ENCODE results near the gene TNFSF18.
"Not testable (repeated sequence)": the region's sequence is repeated elsewhere in the genome, so short reads cannot be mapped to it uniquely, and the experiment has no call there.

Gene TNFSF18, protein sequence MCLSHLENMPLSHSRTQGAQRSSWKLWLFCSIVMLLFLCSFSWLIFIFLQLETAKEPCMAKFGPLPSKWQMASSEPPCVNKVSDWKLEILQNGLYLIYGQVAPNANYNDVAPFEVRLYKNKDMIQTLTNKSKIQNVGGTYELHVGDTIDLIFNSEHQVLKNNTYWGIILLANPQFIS

GRCh38 chr1:173050865-173051264 is at the start of gene TNFSF18:
Gene TNFSF18, minus strand, starts transcription at chr1:173050941. Its CDS starts 45 bp downstream, at chr1:173050896.
- peak; percentile 44 for DNase-seq (ENCODE audit: low read depth)

GRCh38 chr1:173099166-173099565 is 48.4 kb upstream of the TNFSF18 start:
- no peak for DNase-seq (ENCODE audit: low read depth)

GRCh38 chr1:173098117-173098516 is 47.4 kb upstream of the TNFSF18 start:
- DNase-seq (ENCODE audit: low read depth), result no peak

DNA sequence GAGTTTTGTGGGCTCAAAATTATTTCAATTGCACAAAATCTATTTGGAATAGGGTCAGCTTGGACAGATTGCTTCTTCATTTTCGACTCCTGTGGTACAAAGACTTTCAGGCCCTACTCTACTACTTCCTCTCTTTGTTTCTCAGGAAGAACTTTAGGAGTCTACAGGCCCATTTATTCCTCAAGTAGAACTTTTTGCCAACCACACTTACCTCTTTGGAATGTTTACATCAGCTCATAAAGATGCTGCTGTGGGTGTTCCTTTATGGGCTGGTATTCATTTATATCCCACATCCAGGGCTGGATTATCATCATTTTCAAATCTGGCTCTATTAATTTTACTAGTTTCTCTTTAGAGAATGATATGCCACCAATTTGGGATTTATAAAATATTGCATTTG is 46.3 kb upstream of the TNFSF18 start:
- no peak for DNase-seq (ENCODE audit: low read depth)

DNA sequence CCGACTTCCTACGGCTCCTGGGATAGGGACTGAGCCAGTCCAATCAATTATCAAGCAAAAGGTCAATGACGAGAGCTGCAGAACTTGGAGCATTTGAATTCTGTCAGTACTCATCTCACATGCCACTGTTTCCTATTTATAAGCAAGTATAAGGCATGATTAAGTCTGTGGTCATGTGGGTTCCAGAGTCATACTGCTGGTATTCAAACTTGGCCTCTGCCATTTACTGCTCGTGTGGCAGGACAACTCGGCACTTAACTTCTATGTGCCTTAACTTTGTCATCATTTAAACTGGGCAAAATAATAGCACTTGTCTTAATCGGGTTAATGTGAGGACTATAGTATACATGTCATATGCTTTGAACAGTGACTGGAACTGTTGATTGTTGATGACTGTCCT is 44.9 kb upstream of the TNFSF18 start:
- peak; percentile 17 for DNase-seq (ENCODE audit: low read depth)

- no peak for DNase-seq (ENCODE audit: low read depth)
Measured at GRCh38 chr1:173094541-173094940, 43.8 kb upstream of the TNFSF18 start.

DNA sequence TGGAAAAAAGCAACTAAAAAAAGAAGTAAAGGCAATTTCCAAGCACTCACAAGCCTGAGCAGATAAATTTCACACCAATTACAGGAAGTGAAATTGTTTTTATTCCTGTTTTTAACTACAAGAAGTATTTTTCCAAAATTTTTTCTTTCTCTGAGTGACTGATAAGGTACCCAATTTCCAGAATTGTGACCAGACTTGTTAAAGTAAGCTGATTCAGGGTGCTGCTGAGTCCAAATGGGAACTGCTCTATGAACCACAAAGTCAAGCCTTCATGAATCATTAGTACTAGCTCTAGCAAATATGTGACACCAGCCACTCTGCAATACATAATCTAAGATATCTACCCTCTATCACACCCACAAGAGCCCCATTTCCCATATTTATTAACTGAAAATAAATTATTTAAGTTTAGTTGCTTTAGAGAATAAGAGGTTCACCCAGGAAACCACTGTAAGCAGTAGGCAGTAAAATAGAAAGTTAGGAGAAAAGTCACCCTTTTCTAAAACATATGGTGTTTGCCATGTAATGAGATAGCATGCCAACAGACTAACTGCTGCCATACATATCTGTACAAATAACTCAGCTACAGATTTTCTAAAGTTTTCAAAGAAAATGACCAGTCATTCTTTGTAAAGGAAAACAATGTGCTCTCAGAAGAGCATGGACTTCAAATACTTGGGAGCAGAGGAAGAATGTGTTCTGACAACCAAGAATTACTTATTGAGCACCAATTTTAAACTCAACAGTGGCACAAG is 43.1 kb upstream of the TNFSF18 start:
- DNase-seq (ENCODE audit: low read depth), result no peak

- DNase-seq (ENCODE audit: low read depth), result no peak
Measured at GRCh38 chr1:173084292-173084691, 33.6 kb upstream of the TNFSF18 start.

DNA sequence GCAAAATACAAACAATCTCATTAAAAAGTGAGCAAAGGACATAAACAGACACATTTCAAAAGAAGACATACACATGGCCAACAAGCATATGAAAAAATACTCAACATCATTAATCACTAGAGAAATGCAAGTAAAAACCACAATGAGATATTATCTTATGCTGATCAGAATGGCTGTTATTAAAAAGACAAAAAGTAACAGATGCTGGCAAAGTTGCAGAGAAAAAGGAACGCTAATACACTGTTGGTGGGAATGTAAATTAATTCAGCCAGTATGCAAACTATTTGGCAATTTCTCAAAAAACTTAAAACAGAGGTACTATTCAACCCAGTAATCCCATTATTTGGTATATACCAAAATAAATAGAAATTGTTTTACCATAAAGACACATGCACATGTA is 32.2 kb upstream of the TNFSF18 start:
- DNase-seq (ENCODE audit: low read depth), result no peak

GRCh38 chr1:173074217-173074616 is 23.5 kb upstream of the TNFSF18 start:
- DNase-seq (ENCODE audit: low read depth), result not testable (repeated sequence)

GRCh38 chr1:173064011-173064410 is 13.3 kb upstream of the TNFSF18 start:
- no peak for DNase-seq (ENCODE audit: low read depth)

- no peak for DNase-seq (ENCODE audit: low read depth)
Measured at GRCh38 chr1:173063171-173063570, 12.4 kb upstream of the TNFSF18 start.

- no peak for DNase-seq (ENCODE audit: low read depth)
Measured at GRCh38 chr1:173062150-173062938, 11.6 kb upstream of the TNFSF18 start.

DNA sequence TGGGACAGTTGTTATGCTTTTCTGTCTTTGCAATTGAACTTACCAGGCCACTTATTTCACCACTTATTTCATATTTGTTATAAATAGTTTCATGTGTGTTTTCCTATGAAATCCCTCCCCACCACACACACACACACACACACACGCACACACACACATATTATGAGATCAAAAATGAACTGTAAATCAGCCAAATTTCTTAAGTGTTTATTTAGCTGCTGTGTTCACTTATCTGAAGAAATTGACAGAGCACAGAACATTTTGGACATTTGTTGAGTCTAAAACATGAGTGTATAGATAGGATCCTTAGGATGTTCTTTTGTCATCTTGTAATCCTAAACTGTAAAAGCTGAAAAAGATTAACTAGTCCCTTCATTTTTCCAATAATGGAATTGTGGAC is 7.8 kb upstream of the TNFSF18 start:
- no peak for DNase-seq (ENCODE audit: low read depth)

DNA sequence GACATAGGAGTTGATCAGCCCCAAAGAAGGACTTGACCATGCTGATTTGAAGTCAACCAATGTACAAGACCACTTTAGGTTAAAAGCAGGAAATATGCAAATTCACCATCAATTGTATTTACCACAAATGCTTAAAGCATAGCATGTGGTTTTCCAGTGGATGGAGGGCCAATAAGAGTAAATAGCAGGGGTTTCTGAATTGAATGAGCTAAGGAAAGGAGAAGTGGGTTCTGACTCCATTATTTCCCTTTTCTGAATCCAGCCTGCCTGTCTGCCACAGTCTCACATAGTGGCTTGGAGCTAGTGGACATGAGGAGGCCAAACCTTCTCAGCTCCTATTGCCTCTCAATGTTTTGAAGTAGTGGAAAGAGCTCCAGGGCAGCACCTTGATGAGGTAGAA is 7.2 kb upstream of the TNFSF18 start:
- DNase-seq (ENCODE audit: low read depth), result no peak

DNA sequence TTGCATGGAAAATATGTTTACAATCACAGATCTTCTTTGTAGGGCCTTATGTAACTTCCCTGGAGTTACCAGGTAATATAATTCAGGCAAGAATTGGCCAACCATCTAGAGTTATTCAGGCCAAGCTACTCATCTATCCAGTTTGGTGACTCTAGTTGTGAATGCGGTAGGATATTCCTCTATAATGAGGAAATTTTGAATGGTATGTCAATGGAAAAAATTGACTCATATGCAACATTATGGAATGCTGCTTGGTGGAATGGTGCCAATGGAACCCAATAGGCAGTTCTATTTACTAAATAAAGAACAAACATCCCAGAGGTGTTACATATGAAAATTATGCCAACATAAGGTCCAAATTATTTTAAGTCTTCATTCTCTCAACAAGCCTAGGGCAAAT is 5.6 kb upstream of the TNFSF18 start:
- no peak for DNase-seq (ENCODE audit: low read depth)

DNA sequence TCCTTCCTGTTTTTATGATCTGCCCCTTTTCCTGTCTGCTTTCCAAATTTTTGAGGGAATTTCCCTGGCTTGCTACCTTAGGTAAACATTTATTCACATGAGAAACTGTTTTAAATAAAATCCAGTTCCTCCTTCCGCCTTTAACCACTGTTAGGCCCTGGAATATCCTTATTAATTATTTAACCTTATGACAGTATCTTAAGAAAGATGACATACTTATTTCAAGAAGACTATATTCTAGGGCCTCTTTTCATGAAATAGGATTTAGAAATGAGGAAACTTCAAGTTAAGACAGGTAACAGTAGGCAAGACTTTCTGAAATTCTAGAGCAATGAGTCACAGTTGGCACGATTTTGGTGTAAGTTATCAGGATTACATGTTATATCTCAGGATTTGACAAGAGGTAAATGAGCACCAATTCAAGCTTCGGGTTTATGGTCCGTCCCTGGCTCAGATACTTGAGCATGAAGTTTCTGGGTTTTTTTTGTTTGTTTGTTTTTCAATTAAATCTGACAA is 2.0 kb upstream of the TNFSF18 start:
- no peak for DNase-seq (ENCODE audit: low read depth)

- no peak for DNase-seq (ENCODE audit: low read depth)
Measured at GRCh38 chr1:173049322-173049633, 1.5 kb downstream of the TNFSF18 start.

GRCh38 chr1:173048621-173049321 is 2.0 kb downstream of the TNFSF18 start:
- no peak for DNase-seq (ENCODE audit: low read depth)

DNA sequence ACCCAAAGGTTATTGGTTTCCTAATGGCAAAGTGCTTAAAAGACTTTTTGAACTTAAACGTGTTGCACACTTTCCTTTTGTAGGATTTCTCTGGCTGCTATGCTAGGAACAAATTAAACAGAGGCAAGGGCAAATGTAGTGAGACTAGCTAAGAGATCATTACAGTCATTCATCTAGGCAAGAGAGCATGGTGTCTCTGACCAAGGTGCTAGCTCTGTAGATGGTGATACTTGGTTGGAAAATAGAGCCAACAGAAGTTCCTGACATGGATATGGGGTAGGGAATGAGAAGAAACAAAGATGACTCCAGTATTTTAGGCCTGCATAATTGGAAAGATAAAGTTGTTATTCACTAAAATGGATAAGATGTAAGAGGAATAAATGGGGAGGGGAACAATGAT is 6.1 kb downstream of the TNFSF18 start:
- no peak for DNase-seq (ENCODE audit: low read depth)

DNA sequence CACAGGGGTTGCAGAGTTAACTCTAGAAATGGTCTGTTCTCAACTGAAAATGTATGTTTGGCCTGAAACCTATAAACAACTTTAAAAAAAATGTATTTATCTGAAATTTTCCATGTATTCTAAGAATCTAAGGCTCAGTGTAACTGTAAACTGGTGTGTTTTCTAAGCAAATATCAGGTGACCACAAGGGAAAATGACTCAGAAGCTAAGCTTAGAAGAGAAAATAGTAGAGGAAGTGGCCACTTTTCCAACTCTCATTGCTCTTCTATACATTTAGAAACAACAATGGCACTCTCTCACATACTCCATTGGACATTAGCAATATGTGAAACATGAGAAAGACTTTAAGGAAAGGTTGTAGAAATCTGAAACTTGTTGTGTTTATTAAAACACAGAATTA is 7.5 kb downstream of the TNFSF18 start:
- DNase-seq (ENCODE audit: low read depth), result no peak

- no peak for DNase-seq (ENCODE audit: low read depth)
Measured at GRCh38 chr1:173042806-173043205, 7.9 kb downstream of the TNFSF18 start.
